HG02973 (cell line): ENCODE data around the gene PCDHGB3.
A peak's percentile ranks its signal among the peaks of the same experiment; 100 is the strongest.
"Not testable (repeated sequence)": the region's sequence is repeated elsewhere in the genome, so short reads cannot be mapped to it uniquely, and the experiment has no call there.

Experiments used
- ATAC-seq: cut with Tn5 transposase; IDR thresholded peaks from one replicate; pipeline ENCODE4 v1.9.1; 2021; ENCODE audit warnings: moderate library complexity; ENCODE audit not compliant: unreplicated experiment

PCDHGB3 gene

GRCh38 chr5:141356950-141357349, 13.1 kb upstream of the PCDHGB3 start:
- no peak for ATAC-seq

- no peak for ATAC-seq
Measured at GRCh38 chr5:141359790-141360426, 10.1 kb upstream of the PCDHGB3 start, which contains the start of gene PCDHGB2. TSS of gene PCDHGB2 (plus strand) at chr5:141359994. CDS start at chr5:141360136, 142 bp downstream.

GRCh38 chr5:141360685-141361084, 9.4 kb upstream of the PCDHGB3 start:
- no peak for ATAC-seq

GRCh38 chr5:141362719-141363118, 7.3 kb upstream of the PCDHGB3 start:
- no peak for ATAC-seq

- ATAC-seq = no peak
Measured at GRCh38 chr5:141363952-141364660, 5.9 kb upstream of the PCDHGB3 start, which contains the start of gene PCDHGA5. TSS of gene PCDHGA5 (plus strand) at chr5:141364162. CDS start at chr5:141364331, 169 bp downstream.

GRCh38 chr5:141366016-141366896, 3.8 kb upstream of the PCDHGB3 start:
- no peak for ATAC-seq

GRCh38 chr5:141371572-141372475, 1.8 kb downstream of the PCDHGB3 start:
- ATAC-seq = no peak

- ATAC-seq = no peak
Measured at GRCh38 chr5:141373673-141374317, 3.8 kb downstream of the PCDHGB3 start, which contains the start of gene PCDHGA6. TSS of gene PCDHGA6 (plus strand) at chr5:141373891. CDS start at chr5:141374084, 193 bp downstream.

- ATAC-seq = no peak
Measured at GRCh38 chr5:141374627-141375026, 4.6 kb downstream of the PCDHGB3 start.

GRCh38 chr5:141375444-141376155, 5.6 kb downstream of the PCDHGB3 start:
- not testable (repeated sequence) for ATAC-seq

- peak; percentile 69 for ATAC-seq
Measured at GRCh38 chr5:141382469-141383294, 12.6 kb downstream of the PCDHGB3 start, which contains the start of gene PCDHGA7. TSS of gene PCDHGA7 (plus strand) at chr5:141382742. CDS start at chr5:141382900, 158 bp downstream.

- no peak for ATAC-seq
Measured at GRCh38 chr5:141383345-141383744, 13.3 kb downstream of the PCDHGB3 start.

GRCh38 chr5:141384471-141385267, 14.6 kb downstream of the PCDHGB3 start:
- no peak for ATAC-seq

GRCh38 chr5:141387557-141388311, 17.7 kb downstream of the PCDHGB3 start, which contains the start of gene PCDHGB4:
TSS of gene PCDHGB4 (plus strand) at chr5:141387698. CDS start at chr5:141387885, 187 bp downstream.
- ATAC-seq = peak; percentile 89

- ATAC-seq = no peak
Measured at GRCh38 chr5:141388661-141389060, 18.6 kb downstream of the PCDHGB3 start.
